Sigmoid colon (tissue), 4 donors: ENCODE results near the gene CLN3.

Experiments used
- CTCF ChIP-seq, 4 experiments: fragments of 450-650 bp in 3 of 4; fragments of 200-600 bp in 1 of 4; IDR thresholded peaks; one replicate each; pipeline ENCODE4 v1.5.1; 2016 to 2019; ENCODE audit warnings: antibody characterized with exemption in 4 of 4, mild to moderate bottlenecking in 3 of 4, moderate library complexity in 2 of 4
- EP300 ChIP-seq, 4 donors: sonication (generic); formaldehyde crosslinking; IDR thresholded peaks; one replicate each; pipeline ENCODE4 v1.6.1; 2017; ENCODE audit warnings: antibody characterized with exemption in 4 of 4
- POLR2A ChIP-seq, 2 donors: fragments of 450-650 bp; IDR thresholded peaks; one replicate each; pipeline ENCODE4 v1.6.1; 2016; ENCODE audit warnings: antibody characterized with exemption in 2 of 2, mild to moderate bottlenecking in 2 of 2, moderate library complexity in 2 of 2
- POLR2AphosphoS5 ChIP-seq, 4 donors: sonication (generic); formaldehyde crosslinking; IDR thresholded peaks; one replicate each; pipeline ENCODE4 v1.6.1; 2017; ENCODE audit warnings: antibody characterized with exemption in 4 of 4

- no peak for TF ChIP-seq CTCF (IDR thresholded peaks at IDR 0.05)
- TF ChIP-seq POLR2AphosphoS5 (IDR thresholded peaks at IDR 0.05): no peak
- no peak for TF ChIP-seq EP300 (IDR thresholded peaks at IDR 0.05)
- TF ChIP-seq POLR2A (IDR thresholded peaks at IDR 0.05): no peak
Measured at GRCh38 chr16:28497861-28498599, 6.2 kb upstream of the CLN3 start.
